ENCODE data around the gene KRT28. TPM values are rescaled to one million over a fixed set of nuclear protein-coding genes. Genes with fewer than 3 reads are reported as not detected.

KRT28 gene
- not detected in 2 replicates for total RNA-seq

GRCh38 chr17:40799859-40800258 lies at the start of gene KRT28:
Gene KRT28, minus strand, starts transcription at chr17:40799959. Its CDS starts 66 bp downstream, at chr17:40799893.

DNA sequence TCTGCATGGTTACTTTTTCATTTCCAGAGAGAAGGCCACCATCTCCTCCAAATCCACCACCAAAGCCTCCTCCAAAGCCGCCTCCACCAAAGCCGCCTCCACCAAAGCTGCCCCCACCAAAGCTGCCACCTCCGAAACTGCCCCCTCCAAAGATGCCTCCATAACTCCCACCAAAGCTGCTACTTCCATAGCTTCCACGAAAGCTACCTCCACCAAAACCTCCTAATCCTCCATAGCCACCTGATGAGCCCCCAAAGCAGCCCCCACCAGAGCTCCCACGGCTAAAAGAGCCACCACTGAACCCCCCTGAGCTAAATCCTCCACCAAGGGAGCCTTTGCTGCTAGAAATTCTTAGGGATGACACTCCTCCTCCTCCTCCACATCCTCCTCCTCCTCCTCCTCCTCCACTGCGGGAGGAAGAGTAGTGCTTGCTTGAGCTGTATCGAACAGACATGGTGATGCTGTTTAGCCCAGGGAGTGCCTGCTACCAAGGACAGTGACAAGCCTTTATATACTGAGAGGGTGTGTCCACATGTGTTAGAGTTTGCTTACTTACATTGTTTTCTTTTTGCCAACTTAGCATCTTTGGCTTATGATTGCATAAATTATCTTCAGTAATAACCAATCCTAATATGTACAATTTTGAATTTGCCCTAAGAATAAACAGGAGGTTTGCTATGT lies 22.5 kb upstream of the KRT28 start, which contains the start of gene KRT10:
KRT10 (minus strand) TSS at position 483 of the 681 bp plus-strand sequence; CDS start at position 454, 29 bp downstream.

GRCh38 chr17:40782450-40782849 lies 17.3 kb downstream of the KRT28 start, which contains the start of gene KRT27:
Gene KRT27, minus strand, starts transcription at chr17:40782550. Its CDS starts 57 bp downstream, at chr17:40782493.

DNA sequence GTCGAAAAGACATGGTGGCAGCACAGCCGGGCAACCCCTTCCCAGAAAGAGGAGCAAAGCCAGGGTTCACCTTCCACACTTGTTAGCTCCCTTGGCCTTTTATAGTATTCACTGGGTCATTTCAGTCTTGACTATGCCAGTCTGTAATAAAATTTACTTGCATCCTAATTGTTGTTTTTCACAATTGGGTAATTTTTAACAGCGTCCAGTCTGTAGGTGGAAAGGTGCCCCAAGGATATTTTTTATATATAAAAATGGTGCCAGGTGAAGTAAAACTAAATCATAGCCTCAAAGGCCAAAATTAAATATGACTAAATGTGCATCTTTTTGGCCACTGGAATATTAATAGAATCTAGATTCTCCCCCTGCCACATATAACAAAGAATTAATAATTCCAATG lies 27.7 kb downstream of the KRT28 start, which contains the start of gene KRT26:
KRT26 (minus strand) TSS at position 101 of the 400 bp plus-strand sequence; CDS start at position 13, 88 bp downstream.

GRCh38 chr17:40755231-40755630 lies 44.5 kb downstream of the KRT28 start, which contains the start of gene KRT25:
Gene KRT25, minus strand, starts transcription at chr17:40755331. Its CDS starts 60 bp downstream, at chr17:40755271.

Other genes starting within 250 kb of the KRT28 start
- not detected in 2 replicates for gene CCR7, start 234.5 kb downstream of the KRT28 start, total RNA-seq
- 48.7 and 74.5 TPM in 2 replicates for gene SMARCE1, start 152.1 kb downstream of the KRT28 start, total RNA-seq
- gene KRT222, start 134.8 kb downstream of the KRT28 start, total RNA-seq = not detected in 2 replicates
- not detected in 2 replicates for gene KRT24, start 96.2 kb downstream of the KRT28 start, total RNA-seq
- gene KRT25, start 44.6 kb downstream of the KRT28 start, total RNA-seq = not detected in 2 replicates
- gene KRT26, start 27.8 kb downstream of the KRT28 start, total RNA-seq = not detected in 2 replicates
- gene KRT27, start 17.4 kb downstream of the KRT28 start, total RNA-seq = not detected in 2 replicates
- 4.3 and 6.5 TPM in 2 replicates for gene KRT10, start 22.7 kb upstream of the KRT28 start, total RNA-seq
- not detected in 2 replicates for gene KRT12, start 67.3 kb upstream of the KRT28 start, total RNA-seq
- gene KRT20, start 85.3 kb upstream of the KRT28 start, total RNA-seq = not detected in 2 replicates
- 0.28 TPM in 1 of 2 replicates, not detected in the other for gene KRT23, start 137.7 kb upstream of the KRT28 start, total RNA-seq
- gene KRT39, start 167.0 kb upstream of the KRT28 start, total RNA-seq = not detected in 2 replicates
- gene KRT40, start 184.4 kb upstream of the KRT28 start, total RNA-seq = not detected in 2 replicates
- not detected in 2 replicates for gene KRTAP3-3, start 194.2 kb upstream of the KRT28 start, total RNA-seq
- gene KRTAP3-2, start 199.9 kb upstream of the KRT28 start, total RNA-seq = not detected in 2 replicates
- not detected in 2 replicates for gene KRTAP3-1, start 209.2 kb upstream of the KRT28 start, total RNA-seq
- gene KRTAP1-5, start 227.2 kb upstream of the KRT28 start, total RNA-seq = 0.23 and 0.30 TPM in 2 replicates
- gene KRTAP1-4, start 230.2 kb upstream of the KRT28 start, total RNA-seq = not detected in 2 replicates
- not detected in 2 replicates for gene KRTAP1-3, start 234.9 kb upstream of the KRT28 start, total RNA-seq
- gene KRTAP1-1, start 241.5 kb upstream of the KRT28 start, total RNA-seq = not detected in 2 replicates
- not detected in 2 replicates for gene KRTAP2-1, start 247.4 kb upstream of the KRT28 start, total RNA-seq